AG09309 (cell line): ENCODE results near the gene SMIM35.

Source experiments
- DNase-seq: peaks from one replicate; pipeline ENCODE4 v3.0.0-alpha.2; 2010; ENCODE audit warnings: low read depth
- H3K4me3 ChIP-seq: 2 replicates; pipeline ENCODE4 v1.5.1; 2011; ENCODE audit warnings: mild to moderate bottlenecking, low read depth, low read length, moderate library complexity; ENCODE audit not compliant: control insufficient read depth
- CTCF ChIP-seq: IDR thresholded peaks from 2 replicates; pipeline ENCODE4 v1.5.1; 2011; ENCODE audit warnings: mild to moderate bottlenecking, low read depth, low read length, inconsistent platforms; ENCODE audit not compliant: insufficient read depth, control insufficient read depth; ENCODE audit errors: missing control alignments

Gene SMIM35

GRCh38 chr11:118074785-118075184 lies 12.0 kb downstream of the SMIM35 start:
- no peak for DNase-seq
- no peak for TF ChIP-seq CTCF
- H3K4me3 ChIP-seq: no peak overlapping the region

GRCh38 chr11:118074091-118074685 lies 12.6 kb downstream of the SMIM35 start:
- H3K4me3 ChIP-seq: no peak overlapping the region
- TF ChIP-seq CTCF: no peak
- DNase-seq: no peak

GRCh38 chr11:118073554-118073953 lies 13.2 kb downstream of the SMIM35 start:
- no peak for DNase-seq
- H3K4me3 ChIP-seq: no peak overlapping the region
- TF ChIP-seq CTCF: no peak

GRCh38 chr11:118071416-118072030 lies 15.2 kb downstream of the SMIM35 start:
- DNase-seq: no peak

GRCh38 chr11:118068945-118069612 lies 17.7 kb downstream of the SMIM35 start:
- no peak overlapping the region for H3K4me3 ChIP-seq
- TF ChIP-seq CTCF: no peak
- DNase-seq: no peak

More at GRCh38 chr11:118071416-118072030, 15.2 kb downstream of the SMIM35 start:
- TF ChIP-seq CTCF: no peak
- H3K4me3 ChIP-seq: no peak overlapping the region

GRCh38 chr11:118068206-118068944 lies 18.4 kb downstream of the SMIM35 start:
- TF ChIP-seq CTCF: no peak
- no peak for DNase-seq
- no peak overlapping the region for H3K4me3 ChIP-seq
